AG20443 (cell line): ENCODE data around the gene KRTAP10-5.
"Not testable (repeated sequence)": the region's sequence is repeated elsewhere in the genome, so short reads cannot be mapped to it uniquely, and the experiment has no call there.

Experiments
- DNase-seq: peaks from one replicate; pipeline ENCODE4 v3.0.0; 2012; ENCODE audit warnings: low spot score, mixed read lengths

Gene KRTAP10-5

GRCh38 chr21:44590897-44591800, 10.7 kb upstream of the KRTAP10-5 start:
- DNase-seq = not testable (repeated sequence)

- DNase-seq = no peak
Measured at GRCh38 chr21:44590311-44590721, 9.9 kb upstream of the KRTAP10-5 start.

- DNase-seq = no peak
Measured at GRCh38 chr21:44589586-44590305, 9.3 kb upstream of the KRTAP10-5 start.

GRCh38 chr21:44589094-44589493, 8.7 kb upstream of the KRTAP10-5 start:
- DNase-seq = no peak

GRCh38 chr21:44585892-44586291, 5.5 kb upstream of the KRTAP10-5 start:
- no peak for DNase-seq

- DNase-seq = no peak
Measured at GRCh38 chr21:44583800-44584147, 3.4 kb upstream of the KRTAP10-5 start.

- DNase-seq = no peak
Measured at GRCh38 chr21:44583089-44583799, 2.8 kb upstream of the KRTAP10-5 start.

GRCh38 chr21:44582055-44582454, 1.7 kb upstream of the KRTAP10-5 start:
- DNase-seq = no peak

GRCh38 chr21:44581158-44581557, 754 bp upstream of the KRTAP10-5 start:
- DNase-seq = no peak

GRCh38 chr21:44579833-44580144, 615 bp downstream of the KRTAP10-5 start:
- no peak for DNase-seq

GRCh38 chr21:44579056-44579832, 1.2 kb downstream of the KRTAP10-5 start:
- DNase-seq = no peak

- no peak for DNase-seq
Measured at GRCh38 chr21:44578371-44579055, 1.9 kb downstream of the KRTAP10-5 start.

GRCh38 chr21:44576025-44576420, 4.4 kb downstream of the KRTAP10-5 start:
- no peak for DNase-seq

GRCh38 chr21:44575307-44576024, 4.9 kb downstream of the KRTAP10-5 start:
- DNase-seq = no peak

- DNase-seq = no peak
Measured at GRCh38 chr21:44574457-44575306, 5.7 kb downstream of the KRTAP10-5 start.

- DNase-seq = not testable (repeated sequence)
Measured at GRCh38 chr21:44573630-44574456, 6.6 kb downstream of the KRTAP10-5 start, which contains the start of gene KRTAP10-4. KRTAP10-4 (plus strand) TSS chr21:44573729; CDS start chr21:44573759, 30 bp downstream.

GRCh38 chr21:44572959-44573583, 7.3 kb downstream of the KRTAP10-5 start:
- no peak for DNase-seq
